GM19351 (cell line): ENCODE data around the gene BHLHE23.
"Not testable (repeated sequence)": the region's sequence is repeated elsewhere in the genome, so short reads cannot be mapped to it uniquely, and the experiment has no call there.

ENCODE experiments used
- ATAC-seq: cut with Tn5 transposase; IDR thresholded peaks from one replicate; pipeline ENCODE4 v1.9.1; 2021; ENCODE audit warnings: mild to moderate bottlenecking, moderate library complexity; ENCODE audit not compliant: unreplicated experiment

The BHLHE23 gene

GRCh38 chr20:63043348-63044203 is 36.8 kb upstream of the BHLHE23 start:
- ATAC-seq = no peak

- ATAC-seq = no peak
These were observed 35.8 kb upstream of the BHLHE23 start for GRCh38 chr20:63042448-63043071.

- no peak for ATAC-seq
These were observed 35.0 kb upstream of the BHLHE23 start for GRCh38 chr20:63041776-63042175.

DNA sequence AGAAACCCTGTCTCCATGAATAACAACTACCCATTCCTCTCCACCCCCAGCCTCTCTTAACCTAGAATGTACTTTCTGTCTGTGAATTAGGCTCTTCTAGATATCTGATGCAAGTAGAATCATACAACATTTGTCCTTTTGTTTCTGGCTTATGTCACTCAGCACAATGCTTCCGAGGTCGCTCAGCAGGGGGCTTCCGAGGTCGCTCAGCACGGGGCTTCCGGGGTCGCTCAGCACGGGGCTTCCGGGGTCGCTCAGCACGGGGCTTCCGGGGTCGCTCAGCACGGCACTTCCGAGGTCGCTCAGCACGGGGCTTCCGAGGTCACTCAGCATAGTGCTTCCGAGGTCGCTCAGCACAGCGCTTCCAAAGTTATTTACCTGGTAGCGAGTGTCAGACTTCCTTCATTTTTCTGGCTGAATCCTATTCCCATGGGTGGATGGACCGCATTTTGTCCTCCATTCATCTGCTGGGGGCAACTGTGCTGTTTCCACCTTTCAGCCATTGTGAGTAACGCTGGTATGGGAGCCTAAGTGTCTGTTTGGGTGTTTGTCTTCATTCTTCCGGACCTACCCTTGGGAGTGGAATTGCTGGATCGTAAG is 31.0 kb upstream of the BHLHE23 start:
- ATAC-seq = no peak

DNA sequence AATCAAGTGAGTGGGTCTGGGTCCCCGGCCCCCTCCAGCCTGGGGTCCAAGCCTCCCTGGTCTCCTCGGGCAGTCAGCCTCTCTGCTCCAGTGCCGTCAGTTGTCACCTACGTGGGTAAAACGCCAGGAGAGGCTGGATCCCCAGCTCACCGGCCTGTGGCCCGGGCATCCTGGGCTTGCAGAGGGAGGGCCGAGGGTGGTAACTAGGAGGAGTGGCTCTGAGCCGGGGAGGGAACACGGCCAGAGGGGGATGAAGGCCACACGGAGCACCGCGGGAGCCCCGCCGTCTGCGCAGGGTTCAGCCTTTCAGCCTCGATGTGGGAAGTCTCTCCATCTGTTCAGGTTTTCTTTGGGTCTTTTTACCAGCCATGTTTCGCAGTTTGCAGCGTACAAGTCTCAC is 29.5 kb upstream of the BHLHE23 start:
- ATAC-seq = no peak

DNA sequence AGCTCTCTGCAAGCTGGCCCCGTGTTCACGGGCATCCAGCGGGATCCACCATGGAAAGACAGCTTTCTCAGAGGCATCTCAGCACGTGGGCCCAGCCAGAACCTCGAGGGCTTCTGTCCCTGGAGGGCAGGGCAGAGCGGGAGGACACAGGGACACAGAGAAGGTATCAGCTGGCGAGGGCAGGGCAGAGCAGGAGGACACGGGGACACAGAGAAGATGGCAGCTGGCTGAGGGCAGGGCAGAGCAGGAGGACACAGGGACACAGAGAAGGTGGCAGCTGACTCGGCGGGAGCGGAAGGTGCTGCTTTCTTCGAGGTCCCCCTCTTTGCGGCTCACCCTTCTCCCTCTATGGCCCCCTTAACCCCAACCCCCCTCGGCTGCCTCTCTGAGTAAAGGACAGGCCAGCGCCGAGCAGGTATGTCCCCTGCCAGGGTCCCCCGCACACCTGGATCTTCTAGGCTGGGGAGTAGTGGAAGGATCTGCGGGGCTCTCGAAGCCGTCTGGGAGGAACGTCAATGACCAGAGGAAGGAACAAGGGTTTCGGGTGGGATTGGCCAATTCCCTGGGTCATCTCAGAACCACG is 28.9 kb upstream of the BHLHE23 start:
- ATAC-seq = no peak

DNA sequence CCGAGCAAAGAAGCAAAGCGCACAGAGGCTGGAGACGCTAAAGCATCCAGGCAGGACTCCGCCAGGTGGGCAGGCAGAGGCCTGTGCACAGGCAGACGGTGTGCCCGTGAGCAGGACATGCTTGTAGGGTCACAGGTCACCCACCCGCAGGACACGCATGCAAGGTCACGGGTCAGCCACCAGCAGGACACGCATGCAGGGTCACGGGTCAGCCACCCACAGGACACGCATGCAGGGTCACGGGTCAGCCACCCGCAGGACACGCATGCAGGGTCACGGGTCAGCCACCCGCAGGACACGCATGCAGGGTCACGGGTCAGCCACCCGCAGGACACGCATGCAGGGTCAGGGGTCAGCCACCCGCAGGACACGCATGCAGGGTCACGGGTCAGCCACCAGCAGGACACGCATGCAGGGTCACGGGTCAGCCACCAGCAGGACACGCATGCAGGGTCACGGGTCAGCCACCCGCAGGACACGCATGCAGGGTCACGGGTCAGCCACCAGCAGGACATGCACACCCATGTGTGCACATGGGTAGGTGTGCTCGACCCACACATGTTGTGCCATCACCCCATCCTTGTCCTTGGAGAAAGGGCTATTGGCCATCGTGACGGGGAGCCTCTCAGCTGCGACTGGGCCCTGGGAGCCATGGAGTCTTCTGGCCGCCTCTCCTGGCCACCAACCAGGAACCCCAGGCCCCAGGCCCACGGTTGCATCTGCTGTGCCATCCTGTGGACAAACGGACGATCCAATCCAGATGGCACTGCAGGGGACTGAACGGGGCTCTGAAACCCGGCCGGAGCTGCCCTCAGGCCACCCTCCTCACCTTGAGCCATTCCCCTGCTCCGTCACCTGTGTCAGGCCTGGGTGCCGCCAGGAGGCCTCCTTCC is 28.2 kb upstream of the BHLHE23 start:
- not testable (repeated sequence) for ATAC-seq

DNA sequence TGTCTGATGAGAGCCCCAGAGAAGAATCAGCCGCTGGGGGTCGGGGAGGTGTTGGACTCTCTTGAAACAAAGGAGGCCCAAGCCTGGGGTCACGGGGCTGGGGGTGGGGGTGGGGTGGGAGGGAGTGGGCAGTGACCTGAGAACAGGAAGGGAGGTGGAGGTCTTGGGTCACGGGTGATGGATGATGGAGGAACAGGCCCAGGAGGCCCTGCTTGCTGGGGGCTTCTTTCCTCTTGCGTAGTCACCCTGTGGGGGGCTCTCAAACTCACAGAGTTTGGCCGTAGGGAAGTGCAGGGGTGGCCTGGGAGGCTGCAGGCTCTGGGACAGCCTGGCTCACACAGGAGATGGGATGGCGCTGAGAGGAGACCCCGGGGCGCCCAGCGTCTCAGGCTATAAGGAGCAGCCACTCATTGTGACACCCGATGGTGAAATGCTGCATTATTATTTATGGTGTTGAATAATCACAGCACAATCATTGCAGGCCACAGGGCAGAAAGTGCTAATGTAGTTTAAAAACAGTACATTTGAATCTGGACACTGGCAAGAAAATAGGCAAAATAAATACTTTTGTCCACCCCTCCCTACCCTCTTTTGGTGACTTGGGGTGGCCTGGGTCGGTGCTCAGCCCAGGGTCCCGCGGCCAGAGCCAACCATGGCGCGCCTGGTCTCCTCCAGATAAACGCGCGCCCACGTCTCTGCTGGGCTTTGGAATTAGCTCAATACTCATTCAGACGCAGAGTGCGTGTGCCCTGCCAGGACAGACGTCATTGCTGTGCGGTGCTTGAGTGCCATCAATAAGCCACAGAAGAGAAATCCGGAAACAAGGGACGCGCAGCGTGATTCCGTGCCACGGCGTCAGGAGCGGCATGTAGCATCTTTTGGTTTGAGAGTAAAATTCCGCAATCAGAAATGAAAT is 27.3 kb upstream of the BHLHE23 start:
- no peak for ATAC-seq

- peak; percentile 63 for ATAC-seq
These were observed 26.4 kb upstream of the BHLHE23 start for GRCh38 chr20:63032861-63033793.

DNA sequence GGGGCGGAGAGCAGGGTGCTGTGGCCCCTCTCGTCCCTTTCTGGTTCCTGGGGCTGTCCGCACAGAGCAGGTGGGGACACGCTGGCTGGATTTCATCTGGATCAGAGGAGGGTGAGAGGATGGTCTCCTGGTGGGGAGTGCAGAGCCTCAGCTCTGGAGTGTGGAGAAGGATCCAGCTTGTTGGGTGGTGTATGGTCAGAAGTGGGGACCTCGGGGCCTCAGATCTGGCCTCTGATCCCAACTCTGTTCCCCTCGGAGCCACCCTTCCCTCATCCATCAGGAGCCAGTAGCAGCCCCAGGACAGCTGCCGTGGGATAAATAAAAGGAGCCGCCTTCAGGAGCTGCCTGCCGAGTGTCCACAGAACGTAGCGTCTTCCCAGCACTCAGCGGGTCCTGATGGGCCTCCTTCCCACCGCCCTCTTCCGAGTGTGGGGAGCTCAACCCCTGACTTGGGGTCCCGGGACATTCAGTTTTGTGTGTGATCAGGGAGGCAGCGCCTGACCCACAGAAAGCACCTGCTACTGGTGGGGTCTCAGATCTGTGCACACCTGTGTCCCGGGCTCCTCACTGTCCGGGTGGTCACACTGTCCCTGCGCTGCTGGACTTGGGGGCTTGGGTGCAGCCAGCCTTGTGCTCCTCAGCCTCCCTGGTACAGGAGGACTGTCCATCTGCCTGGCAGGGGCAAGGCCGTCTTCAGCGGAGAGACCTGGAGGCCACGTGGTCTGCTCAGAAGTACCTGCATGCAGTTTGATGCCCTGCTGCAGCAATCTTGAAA is 25.4 kb upstream of the BHLHE23 start:
- no peak for ATAC-seq

- no peak for ATAC-seq
These were observed 24.7 kb upstream of the BHLHE23 start for GRCh38 chr20:63031251-63032014.

GRCh38 chr20:63029358-63030121 is 22.8 kb upstream of the BHLHE23 start:
- ATAC-seq = no peak

GRCh38 chr20:63028461-63028921 is 21.7 kb upstream of the BHLHE23 start:
- no peak for ATAC-seq

GRCh38 chr20:63027922-63028389 is 21.2 kb upstream of the BHLHE23 start:
- ATAC-seq = no peak

DNA sequence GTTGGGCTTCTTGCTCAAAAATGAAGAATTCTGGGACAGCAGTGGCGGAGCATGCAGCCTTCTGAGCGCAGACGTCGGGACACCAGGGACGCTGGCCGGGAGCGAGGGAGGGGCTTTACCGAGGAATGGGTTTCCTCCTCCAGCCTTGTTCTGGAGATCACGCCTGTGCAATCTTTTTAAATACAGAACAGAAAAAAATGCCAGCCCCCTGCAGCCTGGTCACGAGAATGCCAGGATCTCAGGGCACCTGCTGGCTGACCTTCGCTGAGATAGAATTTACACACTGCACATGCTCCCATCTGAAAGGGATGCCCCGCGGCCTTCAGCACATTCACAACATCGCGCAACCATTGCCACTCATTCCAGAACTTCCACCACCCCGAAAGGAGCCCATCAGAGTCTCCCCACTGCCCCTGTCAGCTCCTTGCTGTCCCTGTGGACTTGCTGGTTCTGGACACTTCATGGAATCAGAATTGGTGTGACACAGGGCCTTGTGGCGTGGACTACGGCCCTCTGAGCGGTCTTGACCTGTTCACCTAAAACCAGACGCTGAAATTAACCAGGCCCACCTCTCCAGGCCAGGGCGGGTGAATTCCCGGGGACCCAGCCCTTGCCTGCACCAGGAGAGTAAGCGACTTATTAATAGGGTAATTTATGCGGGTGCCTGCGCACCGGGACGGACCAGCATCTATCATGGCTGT is 20.6 kb upstream of the BHLHE23 start:
- no peak for ATAC-seq
